GM23338 (cell line): ENCODE measurements around the gene NAMPT. TPM values are rescaled to one million over a fixed set of nuclear protein-coding genes. Genes with fewer than 3 reads are reported as not detected.

Source experiments
- ATAC-seq: fragments of 200-7000 bp; cut with Tn5 transposase; 3 replicates; pipeline ENCODE4 v1.9.1; 2020
- DNase-seq: peaks from one replicate; pipeline ENCODE4 v3.0.0-alpha.2; 2015; ENCODE audit warnings: low spot score
- H2AFZ ChIP-seq: fragments of 200-600 bp; sonication (generic); 2 replicates; pipeline ENCODE4 v1.8.0; 2016; ENCODE audit warnings: antibody characterized with exemption, mild to moderate bottlenecking, moderate library complexity
- H3F3A ChIP-seq: fragments of 200-600 bp; sonication (generic); replicated peaks from 2 replicates; pipeline ENCODE4 v1.8.0; 2017; ENCODE audit warnings: antibody characterized with exemption, mixed run types, low read depth
- H3K27ac ChIP-seq: fragments of 200-600 bp; sonication (generic); 2 replicates; pipeline ENCODE4 v1.6.1; 2016; ENCODE audit warnings: low read depth
- H3K27me3 ChIP-seq: fragments of 200-600 bp; sonication (generic); 2 replicates; pipeline ENCODE4 v1.8.0; 2016; ENCODE audit warnings: mild to moderate bottlenecking, mixed run types, moderate library complexity; ENCODE audit not compliant: insufficient read depth
- H3K36me3 ChIP-seq: fragments of 200-600 bp; sonication (generic); 2 replicates; pipeline ENCODE4 v1.8.0; 2016; ENCODE audit warnings: mild to moderate bottlenecking; ENCODE audit not compliant: insufficient read depth
- H3K4me1 ChIP-seq: fragments of 200-600 bp; sonication (generic); 2 replicates; pipeline ENCODE4 v1.8.0; 2016; ENCODE audit warnings: mild to moderate bottlenecking, moderate library complexity; ENCODE audit not compliant: insufficient read depth
- H3K4me2 ChIP-seq: fragments of 200-600 bp; sonication (generic); 2 replicates; pipeline ENCODE4 v1.7.1; 2017; ENCODE audit warnings: mixed run types
- H3K4me3 ChIP-seq: fragments of 200-600 bp; sonication (generic); 2 replicates; pipeline ENCODE4 v1.6.1; 2016; ENCODE audit warnings: mixed run types
- H3K79me2 ChIP-seq: fragments of 200-600 bp; sonication (generic); replicated peaks from 2 replicates; pipeline ENCODE4 v1.8.0; 2017; ENCODE audit warnings: mild to moderate bottlenecking; ENCODE audit not compliant: insufficient read depth
- H3K9me2 ChIP-seq: fragments of 200-600 bp; sonication (generic); 2 replicates; pipeline ENCODE4 v1.8.0; 2017; ENCODE audit not compliant: insufficient read depth
- H4K20me1 ChIP-seq: fragments of 200-600 bp; sonication (generic); replicated peaks from 2 replicates; pipeline ENCODE4 v1.8.0; 2017; ENCODE audit warnings: mild to moderate bottlenecking; ENCODE audit not compliant: insufficient read depth
- H3K27ac Mint-ChIP-seq: 2 replicates; pipeline ENCODE4 v1.8.0; 2020; ENCODE audit warnings: inconsistent platforms, mild to moderate bottlenecking, moderate library complexity, mixed read lengths
- H3K27me3 Mint-ChIP-seq: 3 replicates; pipeline ENCODE4 v1.8.0; 2022; ENCODE audit warnings: low read depth, mild to moderate bottlenecking, moderate library complexity, mixed read lengths, inconsistent platforms; ENCODE audit not compliant: insufficient read depth, poor library complexity
- H3K36me3 Mint-ChIP-seq: 3 replicates; pipeline ENCODE4 v1.8.0; 2021; ENCODE audit warnings: low read depth, mild to moderate bottlenecking, inconsistent platforms, moderate library complexity, mixed read lengths
- H3K4me1 Mint-ChIP-seq: 3 replicates; pipeline ENCODE4 v1.8.0; 2020; ENCODE audit warnings: mild to moderate bottlenecking, inconsistent platforms, mixed read lengths
- H3K4me3 Mint-ChIP-seq: 3 replicates; pipeline ENCODE4 v1.8.0; 2021; ENCODE audit warnings: moderate library complexity, mild to moderate bottlenecking, inconsistent platforms, mixed read lengths
- H3K9me3 Mint-ChIP-seq: 3 replicates; pipeline ENCODE4 v1.8.0; 2020; ENCODE audit warnings: moderate library complexity, mild to moderate bottlenecking, inconsistent platforms, mixed read lengths
- CREB1 ChIP-seq: fragments of 250-450 bp; sonication (Bioruptor Pico); IDR thresholded peaks from 2 replicates; pipeline ENCODE4 v1.5.0; 2020; ENCODE audit warnings: low read depth, mild to moderate bottlenecking, moderate library complexity
- CTCF ChIP-seq, 2 experiments: fragments of 200-600 bp in 1 of 2; sonication (generic) in 1 of 2; conservative IDR thresholded peaks; 2 replicates each; pipeline versions ENCODE4 v1.5.1 to v1.6.1; 2016 to 2017; ENCODE audit warnings: antibody characterized with exemption in 2 of 2, low read depth in 2 of 2, mild to moderate bottlenecking in 2 of 2, moderate library complexity in 1 of 2
- EZH2 ChIP-seq: fragments of 200-600 bp; sonication (generic); IDR thresholded peaks from one replicate; pipeline ENCODE4 v1.8.0; 2017; ENCODE audit warnings: antibody characterized with exemption, mild to moderate bottlenecking, low read depth; ENCODE audit not compliant: unreplicated experiment
- EZH2phosphoT487 ChIP-seq: fragments of 200-600 bp; sonication (generic); IDR thresholded peaks from one replicate; pipeline ENCODE4 v1.8.1; 2018; ENCODE audit warnings: antibody characterized with exemption; ENCODE audit not compliant: unreplicated experiment
- JUNB ChIP-seq: IDR thresholded peaks from one replicate; pipeline ENCODE4 v1.6.1; 2016; ENCODE audit warnings: antibody characterized with exemption; ENCODE audit not compliant: unreplicated experiment
- NANOG ChIP-seq: IDR thresholded peaks from 2 replicates; pipeline ENCODE4 v1.6.1; 2016; ENCODE audit warnings: antibody characterized with exemption, borderline replicate concordance
- POLR2AphosphoS5 ChIP-seq: IDR thresholded peaks from 2 replicates; pipeline ENCODE4 v1.6.1; 2016; ENCODE audit warnings: antibody characterized with exemption, low read depth
- STAT1 ChIP-seq: IDR thresholded peaks from one replicate; pipeline ENCODE4 v1.6.1; 2016; ENCODE audit warnings: antibody characterized with exemption; ENCODE audit not compliant: unreplicated experiment
- ZNF331 ChIP-seq: fragments of 250-450 bp; sonication (Bioruptor Pico); IDR thresholded peaks from 2 replicates; pipeline ENCODE4 v1.5.0; 2020; ENCODE audit warnings: low read depth, mild to moderate bottlenecking, moderate library complexity
- ZNF462 ChIP-seq: fragments of 250-450 bp; sonication (Bioruptor Pico); IDR thresholded peaks from 2 replicates; pipeline ENCODE4 v1.5.0; 2020; ENCODE audit warnings: mild to moderate bottlenecking, moderate library complexity
- polyA plus RNA-seq: library from polyadenylated mRNA; unstranded; fragments of >200 nt; fragmentation: Nextera tagmentation; extraction: Ambion mirVana; gene quantifications from 2 replicates; pipeline ENCODE4 v1.2.1, GENCODE V29; 2016
- total RNA-seq: library from RNA; depleted of rRNA; stranded (reverse); fragments of >200 nt; shearing (Covaris generic); gene quantifications from 2 replicates; pipeline ENCODE4 v1.2.3, GENCODE V29; 2014
- TF ChIP-seq, protein P1 (sequence below): IDR thresholded peaks from 2 replicates; pipeline ENCODE4 v1.6.1; 2016; ENCODE audit warnings: antibody characterized with exemption

Gene NAMPT
- total and polyA plus RNA-seq, 2 experiments from 2014 or later: 37.9 to 73.9 TPM

- TF ChIP-seq, protein P1, sequence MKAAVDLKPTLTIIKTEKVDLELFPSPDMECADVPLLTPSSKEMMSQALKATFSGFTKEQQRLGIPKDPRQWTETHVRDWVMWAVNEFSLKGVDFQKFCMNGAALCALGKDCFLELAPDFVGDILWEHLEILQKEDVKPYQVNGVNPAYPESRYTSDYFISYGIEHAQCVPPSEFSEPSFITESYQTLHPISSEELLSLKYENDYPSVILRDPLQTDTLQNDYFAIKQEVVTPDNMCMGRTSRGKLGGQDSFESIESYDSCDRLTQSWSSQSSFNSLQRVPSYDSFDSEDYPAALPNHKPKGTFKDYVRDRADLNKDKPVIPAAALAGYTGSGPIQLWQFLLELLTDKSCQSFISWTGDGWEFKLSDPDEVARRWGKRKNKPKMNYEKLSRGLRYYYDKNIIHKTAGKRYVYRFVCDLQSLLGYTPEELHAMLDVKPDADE: no peak
- TF ChIP-seq CREB1 (no peak), NANOG (no peak), POLR2AphosphoS5 (no peak)
These were observed 52.8 kb downstream of the NAMPT start (continued) for GRCh38 chr7:106231856-106232490.

GRCh38 chr7:106225856-106226255, 58.9 kb downstream of the NAMPT start:
- no peak overlapping the region for H3K4me3 Mint-ChIP-seq
- H3K27ac Mint-ChIP-seq: no peak overlapping the region
- H3K4me1 Mint-ChIP-seq: peaks cover 13% of the 10 kb centered on the region; the same call in 2 of the 3 replicates
- H3K9me3 Mint-ChIP-seq: no peaks in the 10 kb centered on the region
- Histone ChIP-seq H3K79me2 (no peaks in the 10 kb centered on the region), H3K4me3 (no peak overlapping the region), H3F3A (no peaks in the 10 kb centered on the region), H3K27me3 (no peaks in the 10 kb centered on the region), H3K36me3 (no peaks in the 10 kb centered on the region), H3K27ac (no peak overlapping the region), H2AFZ (no peak overlapping the region), H3K9me2 (0 out of 2 replicates have a peak, but pooled peaks cover 1% of the 10 kb centered on the region), H3K4me1 (no peaks in the 10 kb centered on the region), H4K20me1 (no peaks in the 10 kb centered on the region), H3K4me2 (no peak overlapping the region)
- peaks cover 1% of the 10 kb centered on the region for H3K27me3 Mint-ChIP-seq
- DNase-seq: no peak
- H3K36me3 Mint-ChIP-seq: no peaks in the 10 kb centered on the region
- no peak for ATAC-seq
- no peak for TF ChIP-seq EZH2phosphoT487
- TF ChIP-seq POLR2AphosphoS5: no peak
- no peak for TF ChIP-seq STAT1
- TF ChIP-seq ZNF331: no peak
- no peak for TF ChIP-seq NANOG
- no peak for TF ChIP-seq JUNB
- TF ChIP-seq CTCF (conservative IDR thresholded peaks at IDR 0.05; ENCODE audit: low read depth in 2 of 2): no peak
- TF ChIP-seq EZH2: no peak
- TF ChIP-seq, protein P1: no peak
- TF ChIP-seq ZNF462 (CRISPR knock-in tag): no peak
- no peak for TF ChIP-seq CREB1
